ENCODE measurements around the gene TEC. TPM values are rescaled to one million over a fixed set of nuclear protein-coding genes. Genes with fewer than 3 reads are reported as not detected.

The TEC gene
- total and polyA plus RNA-seq, 3 donors from 2014 or later = 3.5 to 10.8 (median 9.2) TPM

DNA sequence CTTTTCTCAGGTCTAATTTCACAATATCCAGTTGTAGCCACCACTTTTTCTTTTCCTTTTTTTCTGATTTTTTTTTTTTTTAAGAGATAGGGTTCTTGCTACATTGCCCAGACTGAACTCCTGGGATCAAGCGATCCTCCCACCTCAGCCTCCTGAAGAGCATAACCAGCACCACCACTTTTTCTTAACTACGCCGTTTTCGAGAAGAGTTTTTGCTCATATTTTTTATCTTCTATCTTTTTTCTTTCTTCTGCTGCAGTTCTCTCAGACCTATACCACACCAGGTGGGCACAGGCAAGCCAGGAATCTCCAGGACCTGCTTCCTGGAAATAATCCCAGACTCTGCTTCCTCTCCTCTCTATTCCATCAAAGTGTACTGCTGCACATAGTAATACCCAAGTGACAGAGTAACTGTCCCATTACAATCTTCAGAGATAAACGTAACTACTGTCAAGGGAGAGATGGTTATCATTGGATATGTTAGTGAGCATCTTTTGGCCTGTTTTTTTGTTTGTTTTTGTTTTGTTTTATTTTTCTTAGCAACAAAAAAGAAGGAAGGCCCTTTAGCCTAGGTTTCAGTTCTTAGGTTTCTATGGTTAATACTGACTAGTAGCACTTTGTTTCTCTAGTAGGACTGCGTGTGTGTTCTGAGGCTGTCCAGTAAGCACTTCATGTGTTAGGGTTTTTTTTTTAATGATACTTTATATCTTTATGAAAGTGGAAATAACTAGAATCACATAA, 76.4 kb downstream of the TEC start:
- no peak for DNase-seq
- Histone ChIP-seq H3K27ac (no peak overlapping the region), H3K9me3 (no peaks in the 10 kb centered on the region), H3K4me1 (no peaks in the 10 kb centered on the region), H3K36me3 (ENCODE audit: low read depth, missing control alignments) (no peaks in the 10 kb centered on the region), H3K4me3 (no peak overlapping the region), H3K27me3 (no peaks in the 10 kb centered on the region)
- TF ChIP-seq POLR2A (IDR thresholded peaks at IDR 0.05) (no peak), CTCF (IDR thresholded peaks at IDR 0.05) (no peak)
- intact Hi-C loops (cut with DNase I; ENCODE audit: low total_unique reads) = no loop called here
- 84 to 87% methylated on average over 6 of the region's 6 CpGs for WGBS, 2 donors

DNA sequence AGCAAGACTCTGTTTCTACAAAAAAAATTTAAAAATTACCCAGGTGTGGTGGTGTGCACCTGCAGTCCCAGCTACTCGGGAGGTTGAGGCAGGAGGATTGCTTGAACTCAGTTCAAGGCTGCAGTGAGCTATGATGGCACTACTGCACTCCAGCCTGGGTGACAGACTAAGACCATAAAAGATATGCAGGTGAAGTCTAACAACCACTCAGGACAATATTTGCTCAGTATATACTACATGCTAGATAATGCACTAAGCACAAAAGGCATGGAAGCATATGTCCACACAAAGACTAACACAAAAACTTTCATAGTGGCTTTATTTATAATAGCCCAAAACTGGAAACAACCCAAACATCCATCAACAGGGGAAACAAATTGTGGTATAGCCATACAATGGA, 77.9 kb downstream of the TEC start:
- H3K4me3 ChIP-seq = no peak overlapping the region
- H3K27ac ChIP-seq = no peak overlapping the region
- WGBS, 2 donors = 85 to 100% methylated on average over 1 of the region's 1 CpG
- H3K4me1 ChIP-seq = no peaks in the 10 kb centered on the region
- no peak for DNase-seq
- H3K36me3 ChIP-seq (ENCODE audit: low read depth, missing control alignments) = no peaks in the 10 kb centered on the region
- no peaks in the 10 kb centered on the region for H3K27me3 ChIP-seq
- no peaks in the 10 kb centered on the region for H3K9me3 ChIP-seq
- TF ChIP-seq CTCF (IDR thresholded peaks at IDR 0.05) (no peak), POLR2A (IDR thresholded peaks at IDR 0.05) (no peak)
- intact Hi-C loops (cut with DNase I; ENCODE audit: low total_unique reads) = no loop called here

DNA sequence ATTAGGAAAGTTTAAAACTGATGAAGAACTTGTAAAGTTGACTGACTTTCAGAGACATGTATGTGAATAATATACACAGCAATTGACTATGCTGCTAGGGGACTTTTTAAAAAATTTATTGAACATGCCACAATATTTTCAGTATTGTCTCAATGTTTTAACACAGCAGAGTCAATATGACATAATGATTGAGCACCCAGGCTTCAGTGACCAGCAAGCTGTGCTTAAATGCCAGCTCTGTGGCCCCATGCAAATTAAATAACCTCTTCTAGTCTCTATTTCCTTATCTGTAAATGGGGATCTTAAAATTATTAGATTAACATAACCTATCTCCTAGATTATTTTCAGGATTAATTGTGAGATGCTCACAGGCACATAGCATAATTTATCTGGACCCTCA, 78.8 kb downstream of the TEC start:
- Histone ChIP-seq H3K27me3 (no peaks in the 10 kb centered on the region), H3K4me1 (no peaks in the 10 kb centered on the region), H3K36me3 (ENCODE audit: low read depth, missing control alignments) (no peaks in the 10 kb centered on the region), H3K27ac (no peak overlapping the region), H3K4me3 (no peak overlapping the region), H3K9me3 (no peaks in the 10 kb centered on the region)
- intact Hi-C loops (cut with DNase I; ENCODE audit: low total_unique reads) = no loop called here
- no peak for TF ChIP-seq POLR2A (IDR thresholded peaks at IDR 0.05)
- no peak for TF ChIP-seq CTCF (IDR thresholded peaks at IDR 0.05)
- no peak for DNase-seq

DNA sequence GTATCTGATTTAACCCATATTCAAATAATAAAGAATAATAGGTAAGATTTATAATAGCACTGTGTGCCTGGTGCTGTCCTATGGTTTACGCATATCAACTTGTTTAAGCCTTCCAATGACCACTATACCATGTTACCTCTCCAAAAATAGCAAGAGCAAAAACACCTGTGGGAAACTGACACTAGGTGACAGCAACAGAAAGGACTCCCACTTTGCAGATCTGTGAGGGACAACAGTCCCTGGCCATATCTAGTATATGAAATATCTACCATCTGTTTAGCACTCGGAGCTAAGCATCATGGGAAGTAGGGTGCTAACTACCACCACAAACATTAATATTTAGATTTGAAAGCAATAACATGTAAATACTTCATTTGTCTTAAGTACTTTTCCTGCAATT, 79.9 kb downstream of the TEC start:
- H3K36me3 ChIP-seq (ENCODE audit: low read depth, missing control alignments) = no peaks in the 10 kb centered on the region

More for the DNA sequence above, 79.9 kb downstream of the TEC start:
- Histone ChIP-seq H3K4me1 (no peaks in the 10 kb centered on the region), H3K27me3 (no peaks in the 10 kb centered on the region), H3K4me3 (no peak overlapping the region), H3K27ac (no peak overlapping the region), H3K9me3 (no peaks in the 10 kb centered on the region)
- WGBS, 2 donors = 44 to 94% methylated on average over 2 of the region's 2 CpGs
- no peak for DNase-seq
- TF ChIP-seq POLR2A (IDR thresholded peaks at IDR 0.05) = no peak
- TF ChIP-seq CTCF (IDR thresholded peaks at IDR 0.05) = no peak
- intact Hi-C loops (cut with DNase I; ENCODE audit: low total_unique reads) = no loop called here

All from testis (tissue), 3 donors.